HepG2 (cell line): ENCODE results near the gene DTNA.

Experiments used
- AGO2 ChIP-seq: fragments of 200-400 bp; formaldehyde crosslinking; optimal IDR thresholded peaks from 2 replicates; pipeline ENCODE3; 2017; ENCODE audit warnings: mild to moderate bottlenecking, low read depth, low read length, moderate library complexity
- HCFC1 ChIP-seq: fragments of 150-350 bp; IDR thresholded peaks from 2 replicates; pipeline ENCODE4 v1.6.1; 2014; ENCODE audit warnings: low read depth, low read length
- ISX ChIP-seq: sonication (generic); formaldehyde crosslinking; conservative IDR thresholded peaks from 2 replicates; pipeline ENCODE4 v1.5.0; 2020; ENCODE audit warnings: missing genetic modification reagents
- JDP2 ChIP-seq: sonication (generic); formaldehyde crosslinking; IDR thresholded peaks from 2 replicates; pipeline ENCODE4 v1.8.1; 2022; ENCODE audit warnings: missing genetic modification reagents, borderline replicate concordance
- MAFG ChIP-seq: sonication (generic); formaldehyde crosslinking; IDR thresholded peaks from 2 replicates; pipeline ENCODE4 v1.5.1; 2020; ENCODE audit warnings: mild to moderate bottlenecking, missing genetic modification reagents
- SP4 ChIP-seq: sonication (generic); formaldehyde crosslinking; IDR thresholded peaks from 2 replicates; pipeline ENCODE4 v1.8.1; 2023; ENCODE audit warnings: mild to moderate bottlenecking, missing genetic modification reagents
- ZNF121 ChIP-seq: sonication (generic); formaldehyde crosslinking; IDR thresholded peaks from 2 replicates; pipeline ENCODE4 v1.5.0; 2020; ENCODE audit warnings: mild to moderate bottlenecking, missing genetic modification reagents
- ZNF670 ChIP-seq: sonication (generic); formaldehyde crosslinking; IDR thresholded peaks from 2 replicates; pipeline ENCODE4 v1.8.0; 2022; ENCODE audit warnings: mild to moderate bottlenecking, missing genetic modification reagents, borderline replicate concordance
- ZNF720 ChIP-seq: sonication (generic); formaldehyde crosslinking; IDR thresholded peaks from 2 replicates; pipeline ENCODE4 v1.4.0; 2020; ENCODE audit warnings: missing genetic modification reagents
- TF ChIP-seq, protein P1 (sequence below), 2 experiments: sonication (generic) in 1 of 2; formaldehyde crosslinking in 1 of 2; IDR thresholded peaks; 2 replicates each; pipeline versions ENCODE4 v1.5.1 to v1.6.1; 2011 to 2020; ENCODE audit warnings: borderline replicate concordance in 1 of 2, low read depth in 1 of 2, low read length in 1 of 2, mild to moderate bottlenecking in 1 of 2, missing genetic modification reagents in 1 of 2, moderate library complexity in 1 of 2

- no peak for TF ChIP-seq ZNF121
- TF ChIP-seq ZNF720 (CRISPR knock-in tag), result no peak
- TF ChIP-seq MAFG (CRISPR knock-in tag), result no peak
- no peak for TF ChIP-seq HCFC1
- no peak for TF ChIP-seq JDP2 (CRISPR knock-in tag)
- TF ChIP-seq AGO2, result no peak
- no peak for TF ChIP-seq ISX (CRISPR knock-in tag)
- no peak for TF ChIP-seq ZNF670 (CRISPR knock-in tag)
- TF ChIP-seq, protein P1, sequence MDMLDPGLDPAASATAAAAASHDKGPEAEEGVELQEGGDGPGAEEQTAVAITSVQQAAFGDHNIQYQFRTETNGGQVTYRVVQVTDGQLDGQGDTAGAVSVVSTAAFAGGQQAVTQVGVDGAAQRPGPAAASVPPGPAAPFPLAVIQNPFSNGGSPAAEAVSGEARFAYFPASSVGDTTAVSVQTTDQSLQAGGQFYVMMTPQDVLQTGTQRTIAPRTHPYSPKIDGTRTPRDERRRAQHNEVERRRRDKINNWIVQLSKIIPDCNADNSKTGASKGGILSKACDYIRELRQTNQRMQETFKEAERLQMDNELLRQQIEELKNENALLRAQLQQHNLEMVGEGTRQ (IDR thresholded peaks at IDR 0.05; ENCODE audit: low read depth, low read length), result no peak
- TF ChIP-seq, protein P1 (CRISPR knock-in tag; IDR thresholded peaks at IDR 0.05; ENCODE audit: borderline replicate concordance), result no peak
- no peak for TF ChIP-seq SP4
Observed at GRCh38 chr18:34936772-34937171, 226.7 kb downstream of the DTNA start.
